Measurements from ENCODE around the gene NRG2.

DNA sequence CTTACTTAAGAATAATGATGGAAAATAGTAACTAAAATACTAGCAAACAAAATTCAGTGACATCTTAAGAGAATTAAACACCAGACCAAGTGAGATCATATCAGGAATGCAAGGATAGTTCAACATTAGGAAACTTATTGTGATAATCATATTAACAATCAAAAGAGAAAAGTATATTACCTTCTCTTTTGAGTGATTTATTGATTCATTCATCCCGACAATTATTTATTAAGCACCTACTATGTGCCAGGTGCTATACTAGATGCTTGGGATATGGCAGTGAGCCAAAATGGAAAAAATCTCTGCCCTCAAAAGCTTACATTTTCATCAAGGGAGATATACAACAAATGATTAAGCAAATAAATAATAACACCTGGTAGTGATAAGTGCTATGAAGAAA is 47.2 kb upstream of the NRG2 start:
- TF ChIP-seq BACH1 (IDR thresholded peaks at IDR 0.05; ENCODE audit: low read length) = no peak
- no peak for TF ChIP-seq EP300 (IDR thresholded peaks at IDR 0.05; ENCODE audit: borderline replicate concordance in 1 of 2, low read depth in 2 of 2, low read length in 2 of 2)
- no peak for TF ChIP-seq POLR2A (IDR thresholded peaks at IDR 0.05; ENCODE audit: control extremely low read depth in 1 of 2, low read depth in 2 of 2, low read length in 2 of 2)
- TF ChIP-seq RAD21 (IDR thresholded peaks at IDR 0.05 in 1 of 2, conservative IDR thresholded peaks at IDR 0.05 in 1 of 2; ENCODE audit: low read depth in 2 of 2, low read length in 2 of 2) = no peak
- no peak for TF ChIP-seq SIN3A (conservative IDR thresholded peaks at IDR 0.05 in 1 of 2, IDR thresholded peaks at IDR 0.05 in 1 of 2; ENCODE audit: low read depth in 1 of 2, low read length in 2 of 2)
- TF ChIP-seq, protein P1, sequence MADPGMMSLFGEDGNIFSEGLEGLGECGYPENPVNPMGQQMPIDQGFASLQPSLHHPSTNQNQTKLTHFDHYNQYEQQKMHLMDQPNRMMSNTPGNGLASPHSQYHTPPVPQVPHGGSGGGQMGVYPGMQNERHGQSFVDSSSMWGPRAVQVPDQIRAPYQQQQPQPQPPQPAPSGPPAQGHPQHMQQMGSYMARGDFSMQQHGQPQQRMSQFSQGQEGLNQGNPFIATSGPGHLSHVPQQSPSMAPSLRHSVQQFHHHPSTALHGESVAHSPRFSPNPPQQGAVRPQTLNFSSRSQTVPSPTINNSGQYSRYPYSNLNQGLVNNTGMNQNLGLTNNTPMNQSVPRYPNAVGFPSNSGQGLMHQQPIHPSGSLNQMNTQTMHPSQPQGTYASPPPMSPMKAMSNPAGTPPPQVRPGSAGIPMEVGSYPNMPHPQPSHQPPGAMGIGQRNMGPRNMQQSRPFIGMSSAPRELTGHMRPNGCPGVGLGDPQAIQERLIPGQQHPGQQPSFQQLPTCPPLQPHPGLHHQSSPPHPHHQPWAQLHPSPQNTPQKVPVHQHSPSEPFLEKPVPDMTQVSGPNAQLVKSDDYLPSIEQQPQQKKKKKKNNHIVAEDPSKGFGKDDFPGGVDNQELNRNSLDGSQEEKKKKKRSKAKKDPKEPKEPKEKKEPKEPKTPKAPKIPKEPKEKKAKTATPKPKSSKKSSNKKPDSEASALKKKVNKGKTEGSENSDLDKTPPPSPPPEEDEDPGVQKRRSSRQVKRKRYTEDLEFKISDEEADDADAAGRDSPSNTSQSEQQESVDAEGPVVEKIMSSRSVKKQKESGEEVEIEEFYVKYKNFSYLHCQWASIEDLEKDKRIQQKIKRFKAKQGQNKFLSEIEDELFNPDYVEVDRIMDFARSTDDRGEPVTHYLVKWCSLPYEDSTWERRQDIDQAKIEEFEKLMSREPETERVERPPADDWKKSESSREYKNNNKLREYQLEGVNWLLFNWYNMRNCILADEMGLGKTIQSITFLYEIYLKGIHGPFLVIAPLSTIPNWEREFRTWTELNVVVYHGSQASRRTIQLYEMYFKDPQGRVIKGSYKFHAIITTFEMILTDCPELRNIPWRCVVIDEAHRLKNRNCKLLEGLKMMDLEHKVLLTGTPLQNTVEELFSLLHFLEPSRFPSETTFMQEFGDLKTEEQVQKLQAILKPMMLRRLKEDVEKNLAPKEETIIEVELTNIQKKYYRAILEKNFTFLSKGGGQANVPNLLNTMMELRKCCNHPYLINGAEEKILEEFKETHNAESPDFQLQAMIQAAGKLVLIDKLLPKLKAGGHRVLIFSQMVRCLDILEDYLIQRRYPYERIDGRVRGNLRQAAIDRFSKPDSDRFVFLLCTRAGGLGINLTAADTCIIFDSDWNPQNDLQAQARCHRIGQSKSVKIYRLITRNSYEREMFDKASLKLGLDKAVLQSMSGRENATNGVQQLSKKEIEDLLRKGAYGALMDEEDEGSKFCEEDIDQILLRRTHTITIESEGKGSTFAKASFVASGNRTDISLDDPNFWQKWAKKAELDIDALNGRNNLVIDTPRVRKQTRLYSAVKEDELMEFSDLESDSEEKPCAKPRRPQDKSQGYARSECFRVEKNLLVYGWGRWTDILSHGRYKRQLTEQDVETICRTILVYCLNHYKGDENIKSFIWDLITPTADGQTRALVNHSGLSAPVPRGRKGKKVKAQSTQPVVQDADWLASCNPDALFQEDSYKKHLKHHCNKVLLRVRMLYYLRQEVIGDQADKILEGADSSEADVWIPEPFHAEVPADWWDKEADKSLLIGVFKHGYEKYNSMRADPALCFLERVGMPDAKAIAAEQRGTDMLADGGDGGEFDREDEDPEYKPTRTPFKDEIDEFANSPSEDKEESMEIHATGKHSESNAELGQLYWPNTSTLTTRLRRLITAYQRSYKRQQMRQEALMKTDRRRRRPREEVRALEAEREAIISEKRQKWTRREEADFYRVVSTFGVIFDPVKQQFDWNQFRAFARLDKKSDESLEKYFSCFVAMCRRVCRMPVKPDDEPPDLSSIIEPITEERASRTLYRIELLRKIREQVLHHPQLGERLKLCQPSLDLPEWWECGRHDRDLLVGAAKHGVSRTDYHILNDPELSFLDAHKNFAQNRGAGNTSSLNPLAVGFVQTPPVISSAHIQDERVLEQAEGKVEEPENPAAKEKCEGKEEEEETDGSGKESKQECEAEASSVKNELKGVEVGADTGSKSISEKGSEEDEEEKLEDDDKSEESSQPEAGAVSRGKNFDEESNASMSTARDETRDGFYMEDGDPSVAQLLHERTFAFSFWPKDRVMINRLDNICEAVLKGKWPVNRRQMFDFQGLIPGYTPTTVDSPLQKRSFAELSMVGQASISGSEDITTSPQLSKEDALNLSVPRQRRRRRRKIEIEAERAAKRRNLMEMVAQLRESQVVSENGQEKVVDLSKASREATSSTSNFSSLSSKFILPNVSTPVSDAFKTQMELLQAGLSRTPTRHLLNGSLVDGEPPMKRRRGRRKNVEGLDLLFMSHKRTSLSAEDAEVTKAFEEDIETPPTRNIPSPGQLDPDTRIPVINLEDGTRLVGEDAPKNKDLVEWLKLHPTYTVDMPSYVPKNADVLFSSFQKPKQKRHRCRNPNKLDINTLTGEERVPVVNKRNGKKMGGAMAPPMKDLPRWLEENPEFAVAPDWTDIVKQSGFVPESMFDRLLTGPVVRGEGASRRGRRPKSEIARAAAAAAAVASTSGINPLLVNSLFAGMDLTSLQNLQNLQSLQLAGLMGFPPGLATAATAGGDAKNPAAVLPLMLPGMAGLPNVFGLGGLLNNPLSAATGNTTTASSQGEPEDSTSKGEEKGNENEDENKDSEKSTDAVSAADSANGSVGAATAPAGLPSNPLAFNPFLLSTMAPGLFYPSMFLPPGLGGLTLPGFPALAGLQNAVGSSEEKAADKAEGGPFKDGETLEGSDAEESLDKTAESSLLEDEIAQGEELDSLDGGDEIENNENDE (IDR thresholded peaks at IDR 0.05; ENCODE audit: insufficient replicate concordance, low read length) = no peak
- TF ChIP-seq SRF (IDR thresholded peaks at IDR 0.05; ENCODE audit: low read depth, low read length) = no peak
- TF ChIP-seq, protein P2, sequence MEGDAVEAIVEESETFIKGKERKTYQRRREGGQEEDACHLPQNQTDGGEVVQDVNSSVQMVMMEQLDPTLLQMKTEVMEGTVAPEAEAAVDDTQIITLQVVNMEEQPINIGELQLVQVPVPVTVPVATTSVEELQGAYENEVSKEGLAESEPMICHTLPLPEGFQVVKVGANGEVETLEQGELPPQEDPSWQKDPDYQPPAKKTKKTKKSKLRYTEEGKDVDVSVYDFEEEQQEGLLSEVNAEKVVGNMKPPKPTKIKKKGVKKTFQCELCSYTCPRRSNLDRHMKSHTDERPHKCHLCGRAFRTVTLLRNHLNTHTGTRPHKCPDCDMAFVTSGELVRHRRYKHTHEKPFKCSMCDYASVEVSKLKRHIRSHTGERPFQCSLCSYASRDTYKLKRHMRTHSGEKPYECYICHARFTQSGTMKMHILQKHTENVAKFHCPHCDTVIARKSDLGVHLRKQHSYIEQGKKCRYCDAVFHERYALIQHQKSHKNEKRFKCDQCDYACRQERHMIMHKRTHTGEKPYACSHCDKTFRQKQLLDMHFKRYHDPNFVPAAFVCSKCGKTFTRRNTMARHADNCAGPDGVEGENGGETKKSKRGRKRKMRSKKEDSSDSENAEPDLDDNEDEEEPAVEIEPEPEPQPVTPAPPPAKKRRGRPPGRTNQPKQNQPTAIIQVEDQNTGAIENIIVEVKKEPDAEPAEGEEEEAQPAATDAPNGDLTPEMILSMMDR (IDR thresholded peaks at IDR 0.05; ENCODE audit: control extremely low read depth in 1 of 3, insufficient read depth in 1 of 3, low read depth in 1 of 3, low read length in 3 of 3) = no peak

Data from H1 (cell line).